Tibial artery (tissue), 4 donors: Measurements from ENCODE around the gene PDGFRA.

Experiments
- DNase-seq, 2 donors: peaks; one replicate each; pipeline ENCODE4 v3.0.0-alpha.2; 2019
- H3K27ac ChIP-seq, 2 donors: fragments of 200-600 bp; sonication (generic) in 1 of 2; 1 replicate in 1 of 2; 2 replicates in 1 of 2; pipeline ENCODE4 v1.5.1; 2018 to 2019; ENCODE audit warnings: mild to moderate bottlenecking in 1 of 2
- H3K27me3 ChIP-seq, 2 donors: fragments of 200-600 bp; sonication (generic) in 1 of 2; one replicate each; pipeline versions ENCODE4 v1.5.1 to v1.6.0; 2016 to 2019
- H3K36me3 ChIP-seq, 3 donors: fragments of 200-600 bp; sonication (generic) in 2 of 3; one replicate each; pipeline ENCODE4 v1.5.1; 2016 to 2019; ENCODE audit warnings: mild to moderate bottlenecking in 2 of 3
- H3K4me1 ChIP-seq, 4 donors: fragments of 200-600 bp; sonication (generic) in 2 of 4; 1 replicate in 3 of 4; 2 replicates in 1 of 4; pipeline ENCODE4 v1.5.1; 2016 to 2019
- H3K4me3 ChIP-seq, 2 donors: fragments of 200-600 bp; sonication (generic) in 1 of 2; 1 replicate in 1 of 2; 2 replicates in 1 of 2; pipeline ENCODE4 v1.5.1; 2018 to 2019; ENCODE audit warnings: mild to moderate bottlenecking in 2 of 2
- H3K9me3 ChIP-seq, 3 donors: fragments of 200-600 bp; sonication (generic) in 1 of 3; one replicate each; pipeline ENCODE4 v1.5.1; 2016 to 2019
- intact Hi-C: fragments of 100-400 bp; cut with DNase I; formaldehyde crosslinking; loops from one replicate; pipeline ENCODE4 v1.15.0; 2023; ENCODE audit warnings: low total_unique reads
- TF ChIP-seq, protein P1 (sequence below), 2 experiments: fragments of 200-600 bp in 1 of 2; fragments of 450-650 bp in 1 of 2; IDR thresholded peaks; one replicate each; pipeline ENCODE4 v1.5.1; 2017 to 2019; ENCODE audit warnings: antibody characterized with exemption in 2 of 2, mild to moderate bottlenecking in 1 of 2, moderate library complexity in 1 of 2

The PDGFRA gene

DNA sequence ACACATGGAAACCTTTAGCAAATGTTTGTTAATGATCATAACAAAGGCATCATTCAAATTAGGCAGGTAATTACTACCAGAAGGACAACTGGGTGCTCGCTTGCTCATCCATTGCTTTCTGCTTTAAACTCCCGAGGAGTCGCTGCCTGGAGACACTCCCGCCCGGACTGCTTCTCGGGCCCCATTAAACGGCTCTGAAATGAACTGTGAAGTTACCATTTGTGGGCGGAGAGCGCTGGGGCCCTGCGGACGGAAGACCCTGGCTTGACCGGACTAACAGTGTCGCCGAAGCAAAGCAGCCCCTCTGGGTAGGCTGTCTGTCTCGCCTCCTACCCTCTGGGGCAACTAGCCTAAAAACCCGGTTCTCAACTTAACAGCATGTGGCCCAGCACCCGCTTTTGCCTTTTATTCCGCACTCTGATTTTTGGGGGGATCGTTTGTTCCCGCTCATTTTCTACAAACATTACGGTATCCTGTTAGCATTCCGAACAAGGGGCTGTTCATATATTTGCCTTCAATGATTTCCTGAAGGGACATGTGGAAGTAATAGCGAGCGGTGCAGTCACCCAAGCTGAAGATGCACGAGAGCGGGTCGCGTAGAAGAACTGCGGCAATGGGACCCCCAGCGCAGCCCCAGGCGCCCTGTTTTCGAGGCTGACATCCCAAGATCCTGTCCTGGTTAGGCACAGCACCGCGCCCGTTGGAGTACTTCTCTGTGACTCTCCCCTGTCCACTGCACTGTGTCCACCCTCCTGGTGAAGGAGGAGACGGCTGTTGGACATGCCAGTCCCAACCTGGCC, 1.6 kb upstream of the PDGFRA start:
- Histone ChIP-seq H3K4me1 (peaks cover 9 to 67% (median 48%) of the 10 kb centered on the region in 4 donors), H3K36me3 (no peaks in the 10 kb centered on the region), H3K9me3 (no peaks in the 10 kb centered on the region), H3K4me3 (peak overlapping the region; percentile 58 to 69), H3K27me3 (peaks cover 3 to 92% of the 10 kb centered on the region in 2 donors), H3K27ac (peak overlapping the region; percentile 73 to 82)
- intact Hi-C loops: loop anchor here (5.0 kb wide), 1 partner anchor 300 kb away; no protein-coding TSS in a partner anchor
- DNase-seq: peak; percentile 59 to 71
- TF ChIP-seq, protein P1, sequence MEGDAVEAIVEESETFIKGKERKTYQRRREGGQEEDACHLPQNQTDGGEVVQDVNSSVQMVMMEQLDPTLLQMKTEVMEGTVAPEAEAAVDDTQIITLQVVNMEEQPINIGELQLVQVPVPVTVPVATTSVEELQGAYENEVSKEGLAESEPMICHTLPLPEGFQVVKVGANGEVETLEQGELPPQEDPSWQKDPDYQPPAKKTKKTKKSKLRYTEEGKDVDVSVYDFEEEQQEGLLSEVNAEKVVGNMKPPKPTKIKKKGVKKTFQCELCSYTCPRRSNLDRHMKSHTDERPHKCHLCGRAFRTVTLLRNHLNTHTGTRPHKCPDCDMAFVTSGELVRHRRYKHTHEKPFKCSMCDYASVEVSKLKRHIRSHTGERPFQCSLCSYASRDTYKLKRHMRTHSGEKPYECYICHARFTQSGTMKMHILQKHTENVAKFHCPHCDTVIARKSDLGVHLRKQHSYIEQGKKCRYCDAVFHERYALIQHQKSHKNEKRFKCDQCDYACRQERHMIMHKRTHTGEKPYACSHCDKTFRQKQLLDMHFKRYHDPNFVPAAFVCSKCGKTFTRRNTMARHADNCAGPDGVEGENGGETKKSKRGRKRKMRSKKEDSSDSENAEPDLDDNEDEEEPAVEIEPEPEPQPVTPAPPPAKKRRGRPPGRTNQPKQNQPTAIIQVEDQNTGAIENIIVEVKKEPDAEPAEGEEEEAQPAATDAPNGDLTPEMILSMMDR (IDR thresholded peaks at IDR 0.05): no peak

DNA sequence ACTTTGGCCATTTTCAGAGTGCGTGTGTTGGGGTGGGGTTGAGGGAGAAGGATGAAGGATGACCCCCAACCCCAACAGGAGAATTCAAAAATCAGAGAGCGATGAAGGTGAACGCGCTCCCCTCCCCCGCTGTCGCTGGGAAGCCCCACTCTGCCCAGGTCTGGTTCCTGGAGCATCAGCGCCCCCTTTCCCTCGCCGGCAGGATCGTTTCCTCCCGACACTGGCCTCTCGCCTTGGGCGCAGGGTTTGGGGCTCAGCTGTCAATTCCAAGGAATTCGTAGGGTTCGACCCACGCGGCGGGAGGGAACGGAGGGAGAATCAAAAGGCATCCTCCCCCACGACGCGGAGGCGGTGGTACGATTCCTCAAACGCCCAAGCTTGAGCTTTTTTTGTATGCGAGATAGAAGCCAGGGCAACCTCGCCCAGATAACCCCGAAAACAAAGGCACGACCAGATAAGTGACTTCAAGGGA, 1.0 kb upstream of the PDGFRA start:
- intact Hi-C loops: loop anchor here (5.0 kb wide), 1 partner anchor 301 kb away; no protein-coding TSS in a partner anchor
- Histone ChIP-seq H3K27ac (peak overlapping the region; percentile 73 to 82), H3K27me3 (peaks cover 3 to 95% of the 10 kb centered on the region in 2 donors), H3K36me3 (no peaks in the 10 kb centered on the region), H3K4me1 (peaks cover 15 to 73% (median 53%) of the 10 kb centered on the region in 4 donors), H3K4me3 (peak overlapping the region; percentile 58 to 69), H3K9me3 (no peaks in the 10 kb centered on the region)
- TF ChIP-seq, protein P1 (IDR thresholded peaks at IDR 0.05): peak; percentile 59 to 61
- peak; percentile 75 to 88 for DNase-seq

DNA sequence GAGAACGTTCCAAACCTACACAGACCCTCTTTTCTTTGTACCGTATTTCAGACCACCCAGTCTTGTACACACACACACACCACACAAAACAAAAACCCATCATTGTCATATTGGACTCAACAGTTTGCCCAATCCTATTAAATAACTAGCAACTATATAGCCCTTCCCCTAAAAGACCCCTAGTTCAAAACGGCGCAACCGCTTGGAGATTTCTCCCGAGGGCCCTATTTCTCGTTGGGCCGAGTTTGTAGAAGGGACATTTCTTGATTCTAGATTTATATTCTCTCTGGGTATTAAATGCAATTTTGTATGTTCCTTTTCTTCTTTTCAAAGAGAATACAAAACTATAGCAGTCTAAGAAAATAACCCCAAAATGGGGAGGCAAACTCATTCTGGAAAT, 547 bp upstream of the PDGFRA start:
- Histone ChIP-seq H3K27ac (peak overlapping the region; percentile 73 to 82), H3K27me3 (peaks cover 3 to 90% of the 10 kb centered on the region in 2 donors), H3K9me3 (no peaks in the 10 kb centered on the region), H3K4me3 (peak overlapping the region; percentile 58 to 69), H3K36me3 (no peaks in the 10 kb centered on the region), H3K4me1 (peaks cover 15 to 78% (median 55%) of the 10 kb centered on the region in 4 donors)
- intact Hi-C loops: loop anchor here (5.0 kb wide), 1 partner anchor 301 kb away; no protein-coding TSS in a partner anchor
- no peak for DNase-seq
- TF ChIP-seq, protein P1 (IDR thresholded peaks at IDR 0.05): no peak

DNA sequence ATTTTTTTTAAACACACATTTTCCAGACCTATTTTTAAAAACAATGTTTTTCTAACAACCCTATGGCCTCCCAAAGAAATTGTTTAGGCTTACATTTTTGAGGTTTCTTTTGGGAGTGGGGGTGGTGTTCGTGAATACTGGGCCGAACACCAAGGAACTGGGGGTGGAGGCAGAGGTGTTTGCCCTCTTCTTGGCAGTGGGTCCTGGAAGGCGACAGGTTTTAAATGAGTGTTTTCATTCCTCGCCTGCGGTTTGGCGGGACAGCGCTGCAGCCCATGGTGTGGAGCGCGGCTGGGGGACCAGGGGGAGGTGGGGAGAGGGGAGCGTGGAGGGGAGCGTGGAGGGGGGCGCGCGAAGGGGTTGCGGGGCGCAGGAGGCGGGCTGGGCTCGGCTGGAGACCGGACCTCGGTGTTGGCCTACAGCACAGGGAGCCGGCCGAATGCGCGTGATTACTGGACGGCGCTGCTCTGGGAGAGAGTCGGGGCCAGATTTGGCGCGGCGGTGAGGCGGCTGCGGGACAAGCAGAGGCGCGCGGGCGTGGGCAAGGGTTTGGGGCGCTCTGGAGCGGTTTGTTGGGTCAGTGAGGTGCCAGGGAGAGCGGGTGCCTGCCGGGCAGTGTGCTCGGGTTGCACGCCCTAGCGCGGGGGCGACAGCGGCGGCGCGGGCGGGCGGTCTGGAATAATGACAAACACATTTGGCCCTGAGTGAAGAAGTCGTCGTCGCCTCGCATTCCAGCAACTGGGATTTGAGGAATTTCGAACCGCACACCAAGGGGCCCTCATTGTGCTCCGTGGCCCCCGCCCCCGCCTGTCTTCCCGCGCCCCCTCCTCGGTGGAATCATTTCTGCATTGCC, 764 bp downstream of the PDGFRA start:
- H3K9me3 ChIP-seq: no peaks in the 10 kb centered on the region
- TF ChIP-seq, protein P1 (IDR thresholded peaks at IDR 0.05): no peak
- peaks cover 3 to 79% of the 10 kb centered on the region in 2 donors for H3K27me3 ChIP-seq
- peak in 1 of 2 donors; percentile 72 for DNase-seq
- H3K27ac ChIP-seq: peak overlapping the region; percentile 73 to 82
- peaks cover 15 to 89% (median 65%) of the 10 kb centered on the region in 4 donors for H3K4me1 ChIP-seq
- H3K4me3 ChIP-seq: peak overlapping the region; percentile 58 to 69
- intact Hi-C loops: loop anchor here (5.0 to 10.0 kb wide), 4 partner anchors 128 to 1215 kb away; partner anchors contain the start of gene GSX2
- no peaks in the 10 kb centered on the region for H3K36me3 ChIP-seq
